IPS-18c (cell line): Measurements from ENCODE around the gene FUT8.
A peak's percentile ranks its signal among the peaks of the same experiment; 100 is the strongest.
"Not testable (repeated sequence)": the region's sequence is repeated elsewhere in the genome, so short reads cannot be mapped to it uniquely, and the experiment has no call there.

ENCODE experiments used
- H3K4me3 ChIP-seq: 2 replicates; pipeline ENCODE4 v1.7.0; 2013; ENCODE audit warnings: low read depth, mild to moderate bottlenecking, low read length, moderate library complexity; ENCODE audit not compliant: insufficient read depth
- H3K9me3 ChIP-seq: one replicate; pipeline ENCODE4 v1.6.1; 2013; ENCODE audit warnings: mild to moderate bottlenecking, low read length, moderate library complexity; ENCODE audit not compliant: control insufficient read depth, insufficient read depth

Gene FUT8

DNA sequence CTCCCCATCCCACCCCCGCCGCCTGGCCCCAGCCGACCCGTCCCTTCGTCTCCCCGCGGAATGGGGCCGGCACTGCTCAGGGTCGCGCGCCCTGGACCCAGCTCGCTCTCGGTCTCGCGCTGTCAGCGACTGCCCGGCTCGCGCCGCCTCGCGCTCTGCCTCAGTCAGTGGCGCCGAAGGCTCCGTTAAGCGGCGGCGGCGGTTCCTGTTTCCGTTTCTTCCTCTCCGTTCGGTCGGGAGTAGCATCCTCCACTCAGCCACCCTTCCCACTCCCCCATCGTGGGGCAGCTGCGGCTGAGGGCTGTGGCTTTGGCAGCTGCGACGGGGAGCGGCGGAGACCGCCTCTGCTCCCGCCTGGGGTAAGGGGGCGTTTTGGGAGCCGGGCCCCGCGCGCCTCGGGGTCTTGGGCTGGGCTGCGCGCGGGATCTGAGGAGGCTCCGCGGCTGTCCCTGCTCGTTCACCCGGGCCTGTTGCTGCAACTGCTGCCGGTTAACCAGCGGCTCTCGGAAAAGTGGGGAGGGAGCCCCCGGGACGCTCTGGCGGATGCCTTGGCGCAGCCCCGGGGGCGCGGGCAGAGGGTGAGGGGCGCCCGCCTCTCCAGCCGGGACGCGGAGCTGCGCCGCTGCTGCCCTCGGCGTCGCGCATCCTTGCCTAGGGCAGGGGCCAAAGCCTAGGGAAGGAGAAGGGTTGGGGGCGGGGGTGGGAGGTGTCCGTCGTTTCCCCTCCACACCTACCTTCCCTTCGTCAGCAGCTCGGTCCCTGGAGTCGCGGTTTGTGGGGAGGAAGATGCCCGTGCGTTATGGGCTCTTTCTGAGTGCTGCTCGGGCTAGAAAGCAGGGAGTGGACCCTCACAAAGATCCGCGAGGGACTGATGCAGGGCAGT, 567 bp downstream of the FUT8 start:
- H3K4me3 ChIP-seq, result peak overlapping the region; percentile 89
- H3K9me3 ChIP-seq, result no peaks in the 10 kb centered on the region

DNA sequence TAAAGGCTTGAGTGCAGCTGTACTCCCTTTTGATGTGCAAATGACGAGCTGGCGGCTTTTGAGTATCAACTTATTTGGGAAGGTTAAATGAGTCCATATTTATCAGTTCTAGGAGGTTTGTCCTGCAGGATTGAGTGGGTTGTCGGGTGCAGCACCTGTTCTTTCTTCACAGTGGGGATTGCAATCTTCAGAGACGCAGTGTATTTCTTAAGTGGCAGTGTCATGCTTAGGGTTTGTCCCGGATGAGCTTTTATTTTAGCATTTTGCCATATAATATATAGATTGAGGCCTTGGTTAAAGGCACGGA, 1.2 kb downstream of the FUT8 start:
- Histone ChIP-seq H3K9me3 (no peaks in the 10 kb centered on the region), H3K4me3 (peak overlapping the region; percentile 89)

DNA sequence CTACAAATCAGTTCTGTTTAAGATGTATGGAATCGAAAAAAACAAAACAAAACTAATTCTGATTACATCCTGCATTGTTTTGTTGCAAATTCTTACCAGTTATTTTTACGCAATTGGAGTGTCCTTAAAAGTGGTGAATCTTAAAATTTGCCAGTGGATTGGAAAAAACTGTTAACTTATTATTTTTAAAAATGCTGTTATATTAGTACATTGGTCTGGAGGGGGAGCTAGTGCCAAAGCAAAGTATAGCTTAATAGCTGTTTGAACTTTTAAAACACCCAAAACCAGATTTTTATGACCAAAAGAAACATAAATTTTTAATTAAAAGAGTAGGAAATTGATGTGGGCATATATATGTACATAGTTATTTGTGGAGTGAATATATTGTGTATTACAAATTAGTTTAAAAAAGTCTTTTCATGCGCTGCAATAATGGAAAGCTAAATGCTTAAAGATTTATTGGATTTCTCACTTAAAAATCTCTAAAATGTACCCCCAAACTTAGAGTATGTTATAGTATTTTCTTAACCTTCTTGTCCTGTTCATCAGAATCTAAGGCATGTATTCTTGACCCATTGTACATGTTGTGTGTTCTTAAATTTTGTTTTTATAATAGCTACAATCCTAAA, 2.5 kb downstream of the FUT8 start:
- Histone ChIP-seq H3K4me3 (no peak overlapping the region), H3K9me3 (no peaks in the 10 kb centered on the region)

DNA sequence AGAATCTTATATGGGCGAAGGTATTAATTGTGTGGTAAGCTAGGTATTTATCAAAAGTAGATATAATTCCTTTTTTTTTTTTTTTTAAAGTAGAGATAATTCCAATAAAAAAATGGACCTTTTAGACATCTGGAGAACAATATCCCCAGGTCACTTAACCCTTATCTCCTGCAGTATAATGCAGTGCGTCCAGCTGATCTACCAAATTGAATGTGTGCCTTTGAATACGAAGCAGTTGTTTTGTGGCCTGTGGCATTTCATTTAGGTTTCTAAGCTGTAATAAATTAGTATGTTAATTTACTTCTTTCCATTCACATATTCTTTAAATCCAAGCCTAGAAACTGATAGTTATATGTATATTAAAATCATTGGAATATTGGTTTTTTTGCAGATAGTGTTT, 3.1 kb downstream of the FUT8 start:
- Histone ChIP-seq H3K4me3 (no peak overlapping the region), H3K9me3 (no peaks in the 10 kb centered on the region)

DNA sequence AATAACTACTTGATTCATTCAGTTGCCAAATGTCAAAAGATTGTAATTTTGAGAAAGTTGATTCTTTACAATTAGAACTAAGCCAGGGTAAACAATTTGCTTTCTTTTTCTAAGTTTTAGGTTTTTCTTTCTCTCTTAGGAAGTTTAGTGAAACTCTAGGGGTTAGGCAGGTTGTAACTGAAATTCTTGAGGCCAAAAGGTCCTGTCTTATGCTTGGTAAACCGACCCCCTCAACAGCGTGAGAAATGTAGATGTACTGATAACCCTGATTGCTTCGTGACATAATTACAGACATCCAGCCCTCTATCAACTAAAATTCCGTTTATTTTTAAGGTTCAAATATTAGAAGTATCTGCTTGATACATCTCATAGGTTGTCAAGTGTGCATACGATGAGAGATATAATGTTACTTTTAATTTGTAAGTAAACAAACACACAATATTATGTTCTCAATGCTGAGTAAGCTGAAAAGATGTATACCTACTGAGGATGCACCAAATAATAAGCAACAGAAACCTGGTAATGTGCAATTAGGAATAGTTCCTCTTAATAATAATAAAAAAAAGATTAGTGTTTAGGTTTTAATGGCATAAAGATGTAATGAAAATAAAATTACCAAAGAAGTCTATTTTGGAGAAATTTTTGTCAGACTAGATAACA, 7.2 kb downstream of the FUT8 start:
- Histone ChIP-seq H3K9me3 (no peaks in the 10 kb centered on the region), H3K4me3 (no peak overlapping the region)

DNA sequence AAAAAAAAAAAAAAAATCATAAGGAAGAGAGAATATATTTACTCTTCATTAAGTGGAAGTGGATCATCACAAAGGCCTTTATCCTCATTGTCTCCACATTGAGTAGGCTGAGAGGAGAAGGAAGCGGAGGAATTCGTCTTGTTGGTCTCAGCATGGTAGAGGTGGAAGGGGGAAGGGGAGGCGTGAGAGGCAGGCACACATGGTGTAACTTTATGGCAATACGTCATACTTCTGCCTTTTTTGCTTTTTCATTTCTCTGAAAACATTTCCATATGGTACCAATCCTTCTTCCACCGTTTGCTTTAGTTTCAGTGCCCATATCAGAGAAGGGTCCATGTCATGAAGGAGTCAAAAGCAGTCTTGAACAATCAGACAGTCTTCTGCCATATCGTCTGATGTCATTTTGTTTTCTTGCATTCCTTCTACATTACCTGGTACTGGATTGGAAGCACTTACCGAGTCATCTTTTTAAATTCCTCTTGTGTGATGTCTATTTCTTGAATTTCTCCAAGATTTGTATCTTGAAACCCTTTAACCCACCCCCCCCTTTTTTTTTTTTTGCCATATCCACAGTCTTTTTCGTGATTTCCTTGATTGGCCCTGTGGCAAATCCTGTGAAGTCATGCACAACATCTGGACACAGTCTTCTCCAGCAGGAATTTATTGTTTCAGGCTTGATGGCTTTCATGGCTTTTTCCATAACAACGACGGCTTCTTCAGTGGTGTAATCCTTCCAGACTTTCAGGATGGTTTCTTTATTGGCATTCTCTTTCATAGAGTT, 8.9 kb downstream of the FUT8 start:
- no peak overlapping the region for H3K4me3 ChIP-seq
- no peaks in the 10 kb centered on the region for H3K9me3 ChIP-seq

DNA sequence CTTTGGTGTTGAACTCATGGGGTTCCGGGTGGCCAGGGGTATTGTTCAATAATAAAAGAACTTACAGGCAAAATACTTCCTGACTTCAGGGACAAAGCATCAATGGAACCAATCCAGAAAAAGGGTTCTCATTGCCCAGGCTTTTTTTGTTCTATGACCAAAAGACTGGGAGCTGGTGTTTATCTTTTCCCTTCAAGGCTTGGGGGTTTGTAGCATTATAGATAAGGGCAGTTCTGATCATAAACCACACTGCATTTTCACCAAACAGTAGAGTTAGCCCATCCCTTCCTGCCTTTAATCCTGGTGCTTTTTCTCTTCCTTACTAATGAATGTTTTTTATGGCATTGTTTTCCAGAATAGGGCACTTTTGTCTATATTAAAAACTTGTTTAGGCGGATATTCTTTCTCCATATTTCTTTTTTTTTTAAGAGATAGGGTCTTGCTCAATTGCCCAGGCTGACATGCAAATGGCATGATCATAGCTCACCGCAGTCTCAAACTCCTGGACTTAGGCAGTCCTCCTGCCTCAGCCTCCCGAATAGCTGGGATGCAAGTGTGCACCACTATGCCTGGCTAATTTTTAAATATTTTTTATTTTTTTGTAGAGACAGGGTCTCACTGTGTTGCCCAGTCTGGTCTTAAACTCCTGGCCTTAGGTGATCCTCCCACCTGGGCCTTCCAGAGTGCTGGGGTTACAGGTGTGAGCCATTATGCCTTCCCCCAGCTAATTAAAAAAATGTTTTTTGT, 9.7 kb downstream of the FUT8 start:
- Histone ChIP-seq H3K4me3 (no peak overlapping the region), H3K9me3 (no peaks in the 10 kb centered on the region)

DNA sequence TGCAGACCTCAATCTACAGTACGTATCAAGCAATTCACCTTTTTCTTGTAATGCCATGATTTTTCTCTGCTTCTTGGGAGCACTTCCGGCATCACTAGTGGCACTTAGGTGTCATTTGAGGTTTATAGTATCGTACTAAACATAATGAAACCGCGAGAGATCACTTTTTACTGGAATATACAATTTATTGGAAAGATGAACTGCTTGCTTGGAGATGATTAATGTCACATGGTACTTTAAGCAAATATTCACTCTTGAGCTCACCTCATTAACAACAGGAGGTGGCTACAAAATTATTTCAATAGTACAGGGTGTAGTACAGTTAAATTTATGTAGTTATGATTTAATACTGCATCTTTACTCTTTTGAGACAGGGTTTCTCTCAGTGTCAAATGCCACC, 11.5 kb downstream of the FUT8 start:
- Histone ChIP-seq H3K9me3 (no peaks in the 10 kb centered on the region), H3K4me3 (no peak overlapping the region)

DNA sequence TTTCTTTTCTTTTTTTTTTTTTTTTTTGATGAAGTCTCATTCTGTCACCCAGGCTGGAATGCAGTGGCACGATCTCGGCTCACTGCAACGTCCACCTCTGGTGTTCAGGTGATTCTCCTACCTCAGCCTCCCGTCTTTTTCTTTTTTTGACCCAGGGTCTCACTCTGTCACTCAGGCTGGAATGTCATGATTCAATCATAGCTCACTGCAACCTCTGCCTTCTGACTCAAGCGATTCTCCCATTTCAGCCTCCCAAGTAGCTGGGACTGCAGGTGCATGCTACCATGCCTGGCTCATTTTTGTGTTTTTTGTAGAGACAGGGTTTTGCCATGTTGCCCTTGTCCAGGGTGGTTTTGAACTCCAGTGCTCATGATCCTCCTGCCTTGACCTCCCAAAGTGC, 12.0 kb downstream of the FUT8 start:
- no peaks in the 10 kb centered on the region for H3K9me3 ChIP-seq
- H3K4me3 ChIP-seq, result no peak overlapping the region

DNA sequence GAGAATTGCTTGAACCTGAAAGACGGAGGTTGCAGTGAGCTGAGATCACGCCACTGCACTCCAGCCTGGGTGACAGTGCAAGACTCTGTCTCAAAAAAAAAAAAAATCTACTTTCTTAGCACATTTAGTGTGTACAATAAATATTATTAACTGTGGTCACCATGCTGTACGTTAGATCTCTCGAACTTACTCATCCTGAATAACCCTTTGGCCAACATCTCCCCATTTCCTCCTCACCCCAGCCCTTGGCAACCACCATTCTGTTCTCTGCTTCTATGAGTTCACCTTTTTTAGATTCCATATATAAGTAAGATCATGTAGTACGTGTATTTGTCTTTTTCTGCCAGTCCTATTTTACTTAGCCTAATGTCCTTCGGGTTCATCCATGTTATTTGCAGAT, 13.4 kb downstream of the FUT8 start:
- H3K9me3 ChIP-seq, result no peaks in the 10 kb centered on the region
- no peak overlapping the region for H3K4me3 ChIP-seq

DNA sequence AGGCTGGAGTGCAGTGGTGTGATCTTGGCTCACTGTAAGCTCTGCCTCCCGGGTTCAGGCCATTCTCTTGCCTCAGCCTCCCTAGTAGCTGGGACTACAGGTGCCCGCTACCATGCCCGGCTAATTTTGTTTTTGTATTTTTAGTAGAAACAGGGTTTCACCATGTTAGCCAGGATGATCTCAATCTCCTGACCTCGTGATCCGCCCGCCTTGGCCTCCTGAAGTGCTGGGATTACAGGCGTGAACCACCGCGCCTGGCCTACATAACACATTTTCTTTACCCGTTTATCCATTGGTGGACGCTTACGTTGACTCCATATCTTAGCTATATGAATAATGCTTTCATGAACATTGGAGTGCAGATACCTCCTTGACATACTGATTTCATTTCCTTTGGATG, 14.4 kb downstream of the FUT8 start:
- H3K4me3 ChIP-seq, H3K9me3 ChIP-seq: not testable (repeated sequence)

DNA sequence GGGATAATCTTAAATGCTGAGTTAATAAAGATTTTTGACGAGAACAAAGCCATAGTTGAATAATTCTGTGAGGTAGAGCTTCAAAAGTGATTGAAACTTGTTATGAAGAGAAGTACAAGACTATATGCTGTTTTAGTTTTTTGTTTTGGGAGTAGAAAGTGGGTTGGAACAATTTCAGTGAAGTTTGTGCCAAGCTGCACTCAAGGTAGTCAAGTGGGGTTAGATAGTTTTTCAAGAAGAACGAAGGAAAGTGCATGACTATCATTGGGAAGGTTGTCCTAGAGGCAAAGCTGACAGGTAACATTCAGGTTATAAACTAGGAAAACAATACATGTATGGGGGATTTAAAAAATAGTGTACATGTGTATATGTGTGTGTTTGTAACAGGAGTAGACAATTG, 16.2 kb downstream of the FUT8 start:
- H3K9me3 ChIP-seq, result no peaks in the 10 kb centered on the region
- H3K4me3 ChIP-seq, result no peak overlapping the region

DNA sequence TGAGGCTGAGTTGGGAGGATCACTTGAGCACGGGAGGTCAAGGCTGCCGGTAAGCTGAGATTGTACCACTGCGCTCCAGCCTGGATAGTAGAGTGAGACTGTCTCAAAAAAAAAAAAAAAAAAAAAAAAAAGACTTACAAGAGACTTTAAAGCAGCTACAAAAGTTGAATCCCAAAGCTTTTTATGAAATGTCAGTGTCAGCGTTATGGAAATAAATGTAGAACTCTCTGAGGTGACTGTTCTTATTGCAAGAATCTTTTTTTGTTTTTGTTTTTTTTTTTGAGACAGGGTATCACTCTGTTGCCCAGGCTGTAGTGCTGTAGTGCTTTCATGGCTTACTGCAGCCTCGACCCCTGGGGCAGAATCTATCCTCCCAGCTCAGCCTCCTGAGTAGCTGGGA, 17.2 kb downstream of the FUT8 start:
- H3K4me3 ChIP-seq, result no peak overlapping the region

DNA sequence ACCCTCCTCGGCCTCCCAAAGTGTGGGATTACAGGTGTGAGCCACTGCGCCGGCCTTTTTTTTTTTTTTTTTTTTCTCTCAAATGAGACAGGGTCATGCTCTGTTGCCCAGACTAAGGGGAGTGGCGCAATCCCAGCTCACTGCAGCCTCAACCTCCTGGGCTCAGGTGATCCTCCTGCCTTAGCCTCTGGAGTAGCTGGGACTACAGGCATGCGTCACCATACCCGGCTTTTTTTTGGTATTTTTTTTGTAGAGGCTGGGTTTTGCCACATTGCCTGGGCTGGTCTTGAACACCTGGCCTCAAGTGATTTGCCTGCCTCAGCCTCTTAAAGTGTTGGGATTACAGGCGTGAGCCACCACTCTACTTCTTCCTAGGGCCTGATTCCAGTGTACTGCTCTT, 18.7 kb downstream of the FUT8 start:
- Histone ChIP-seq H3K9me3 (no peaks in the 10 kb centered on the region), H3K4me3 (no peak overlapping the region)

More for the DNA sequence above, 17.2 kb downstream of the FUT8 start:
- no peaks in the 10 kb centered on the region for H3K9me3 ChIP-seq

DNA sequence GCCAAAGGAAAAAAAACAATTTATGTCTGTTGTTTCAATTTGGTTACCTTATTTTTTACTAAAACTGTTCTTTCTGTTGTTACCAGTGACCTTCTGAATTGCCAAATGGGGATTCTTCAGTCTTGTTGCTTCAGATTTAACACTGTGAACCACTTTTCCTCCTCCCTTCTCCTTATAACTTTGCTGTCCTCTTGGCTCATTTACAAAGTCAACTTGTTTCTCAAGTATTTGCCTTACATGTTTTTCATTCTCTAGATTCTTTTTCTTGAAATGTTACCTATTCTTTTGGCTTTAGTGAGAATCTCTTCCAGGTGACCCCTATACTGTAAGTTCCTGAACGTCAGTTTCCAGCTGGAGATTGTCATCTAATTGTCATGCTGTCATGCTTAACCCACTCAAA, 19.4 kb downstream of the FUT8 start:
- no peaks in the 10 kb centered on the region for H3K9me3 ChIP-seq
- no peak overlapping the region for H3K4me3 ChIP-seq

DNA sequence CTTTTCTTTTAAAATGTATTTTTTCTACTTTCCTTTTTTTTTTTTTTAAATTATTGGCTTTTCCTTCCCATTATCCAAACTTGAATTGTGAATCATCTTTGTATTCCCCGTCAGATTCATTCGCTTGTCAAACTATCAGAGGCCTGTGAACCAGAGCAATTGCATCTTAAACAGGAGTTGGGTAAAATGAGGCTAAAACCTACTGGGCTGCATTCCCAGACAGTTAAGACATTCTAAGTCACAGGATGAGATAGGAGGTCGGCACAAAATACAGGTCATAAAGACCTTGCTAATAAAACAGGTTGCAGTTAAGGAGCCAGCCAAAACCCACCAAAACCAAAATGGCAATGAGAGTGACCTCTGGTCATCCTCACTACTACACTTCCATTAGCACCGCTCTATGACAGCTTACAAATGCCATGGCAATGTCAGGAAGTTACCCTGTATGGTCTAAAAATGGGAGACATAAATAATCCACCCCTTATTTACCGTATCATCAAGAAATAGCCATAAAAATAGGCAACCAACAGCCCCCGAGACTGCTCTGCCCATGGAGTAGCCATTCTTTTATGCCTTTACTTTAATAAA, 19.9 kb downstream of the FUT8 start:
- Histone ChIP-seq H3K9me3 (no peaks in the 10 kb centered on the region), H3K4me3 (no peak overlapping the region)

DNA sequence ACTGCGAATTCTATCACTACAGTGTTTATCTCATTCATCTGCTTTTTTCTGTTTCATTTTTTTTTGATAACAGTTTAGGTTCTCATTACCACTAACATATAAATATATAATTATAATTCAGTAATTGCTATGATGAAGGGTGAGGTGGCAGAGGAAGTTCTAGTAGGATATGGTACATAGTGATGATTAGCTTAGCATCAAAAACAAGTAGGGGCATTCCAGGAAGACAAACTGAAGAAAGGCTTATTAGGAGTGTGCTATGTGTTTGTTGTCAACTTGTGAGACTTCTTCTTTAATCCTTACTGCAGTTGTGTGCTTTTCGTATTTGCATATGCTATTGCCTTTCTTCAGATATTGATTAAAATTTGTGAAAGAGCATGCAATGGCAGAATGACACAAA, 20.6 kb downstream of the FUT8 start:
- Histone ChIP-seq H3K4me3 (no peak overlapping the region), H3K9me3 (no peaks in the 10 kb centered on the region)
